Stomach (tissue), 9 donors: ENCODE measurements around the gene SH3BP5. TPM values are rescaled to one million over a fixed set of nuclear protein-coding genes. Genes with fewer than 3 reads are reported as not detected.

ENCODE experiments used
- DNase-seq, 2 donors: peaks; one replicate each; pipeline versions ENCODE4 v3.0.0 to v3.0.0-alpha.2; 2013 to 2019
- H3K27ac ChIP-seq, 5 donors: fragments of 200-600 bp in 4 of 5; sonication (generic) in 4 of 5; one replicate each; pipeline ENCODE4 v1.5.1; 2013 to 2019; ENCODE audit warnings: mild to moderate bottlenecking in 1 of 5, moderate library complexity in 1 of 5
- H3K27me3 ChIP-seq, 3 donors: fragments of 200-600 bp; sonication (generic); one replicate each; pipeline ENCODE4 v1.5.1; 2017 to 2019; ENCODE audit warnings: mixed run types in 1 of 3
- H3K36me3 ChIP-seq, 4 donors: fragments of 200-600 bp; sonication (generic); 1 replicate in 3 of 4; 2 replicates in 1 of 4; pipeline ENCODE4 v1.5.1; 2016 to 2019
- H3K4me1 ChIP-seq, 4 donors: fragments of 200-600 bp; sonication (generic); one replicate each; pipeline ENCODE4 v1.5.1; 2016 to 2019
- H3K4me3 ChIP-seq, 4 donors: fragments of 200-600 bp; sonication (generic) in 3 of 4; one replicate each; pipeline ENCODE4 v1.5.1; 2016 to 2019; ENCODE audit warnings: mild to moderate bottlenecking in 1 of 4
- H3K9me3 ChIP-seq, 4 donors: fragments of 200-600 bp; sonication (generic); one replicate each; pipeline ENCODE4 v1.5.1; 2016 to 2019
- EP300 ChIP-seq: sonication (generic); formaldehyde crosslinking; IDR thresholded peaks from one replicate; pipeline ENCODE4 v1.6.1; 2017; ENCODE audit warnings: antibody characterized with exemption
- POLR2A ChIP-seq, 4 donors: fragments of 450-650 bp; IDR thresholded peaks; one replicate each; pipeline ENCODE4 v1.6.1; 2016; ENCODE audit warnings: antibody characterized with exemption in 4 of 4, control low read depth in 2 of 4, mild to moderate bottlenecking in 1 of 4, moderate library complexity in 1 of 4
- POLR2AphosphoS5 ChIP-seq, 3 donors: sonication (generic); formaldehyde crosslinking; IDR thresholded peaks; one replicate each; pipeline ENCODE4 v1.6.1; 2016; ENCODE audit warnings: antibody characterized with exemption in 3 of 3
- WGBS, 5 donors: extraction: QIAGEN DNeasy Blood & Tissue Kit in 3 of 5; methylation state at CpG; one replicate each; pipeline versions ENCODE4 v1.1.5 to v1.1.7; 2013 to 2018; 5-methylcytosine and 5-hydroxymethylcytosine counted together
- intact Hi-C: fragments of 100-400 bp; cut with DNase I; formaldehyde crosslinking; loops from one replicate; pipeline ENCODE4 v1.15.1; 2023; ENCODE audit warnings: low total_unique reads
- polyA plus RNA-seq, 3 donors: library from polyadenylated mRNA; stranded (reverse); fragments of 200-250 nt; gene quantifications; one replicate each; pipeline ENCODE4 v1.2.3, GENCODE V29; 2013
- total RNA-seq, 5 donors: library from RNA; depleted of rRNA; stranded (reverse); fragments of >200 nt; gene quantifications; one replicate each; pipeline versions ENCODE4 v1.1.0 to v1.2.3, GENCODE V29; 2014 to 2016
- TF ChIP-seq, protein P1 (sequence below), 7 experiments: fragments of 450-650 bp in 4 of 7; fragments of 200-600 bp in 3 of 7; sonication (generic) in 3 of 7; IDR thresholded peaks; one replicate each; pipeline ENCODE4 v1.5.1; 2016 to 2019; ENCODE audit warnings: antibody characterized with exemption in 7 of 7, control low read depth in 2 of 7, mild to moderate bottlenecking in 1 of 7
- donor health status: healthy with polysubstance abuse.
- donor health status: Bipolar disorder and iron deficiency.
- donor health status: healthy.

Gene SH3BP5
- total and polyA plus RNA-seq, 8 donors: 1.8 to 43.7 (median 18.9) TPM

GRCh38 chr3:15290736-15291135 is 41.6 kb downstream of the SH3BP5 start:
- TF ChIP-seq POLR2A (IDR thresholded peaks at IDR 0.05) (no peak), POLR2AphosphoS5 (IDR thresholded peaks at IDR 0.05) (no peak), EP300 (no peak)
- TF ChIP-seq, protein P1, sequence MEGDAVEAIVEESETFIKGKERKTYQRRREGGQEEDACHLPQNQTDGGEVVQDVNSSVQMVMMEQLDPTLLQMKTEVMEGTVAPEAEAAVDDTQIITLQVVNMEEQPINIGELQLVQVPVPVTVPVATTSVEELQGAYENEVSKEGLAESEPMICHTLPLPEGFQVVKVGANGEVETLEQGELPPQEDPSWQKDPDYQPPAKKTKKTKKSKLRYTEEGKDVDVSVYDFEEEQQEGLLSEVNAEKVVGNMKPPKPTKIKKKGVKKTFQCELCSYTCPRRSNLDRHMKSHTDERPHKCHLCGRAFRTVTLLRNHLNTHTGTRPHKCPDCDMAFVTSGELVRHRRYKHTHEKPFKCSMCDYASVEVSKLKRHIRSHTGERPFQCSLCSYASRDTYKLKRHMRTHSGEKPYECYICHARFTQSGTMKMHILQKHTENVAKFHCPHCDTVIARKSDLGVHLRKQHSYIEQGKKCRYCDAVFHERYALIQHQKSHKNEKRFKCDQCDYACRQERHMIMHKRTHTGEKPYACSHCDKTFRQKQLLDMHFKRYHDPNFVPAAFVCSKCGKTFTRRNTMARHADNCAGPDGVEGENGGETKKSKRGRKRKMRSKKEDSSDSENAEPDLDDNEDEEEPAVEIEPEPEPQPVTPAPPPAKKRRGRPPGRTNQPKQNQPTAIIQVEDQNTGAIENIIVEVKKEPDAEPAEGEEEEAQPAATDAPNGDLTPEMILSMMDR (IDR thresholded peaks at IDR 0.05): no peak
- H3K4me1 ChIP-seq: peaks cover 17 to 65% (median 29%) of the 10 kb centered on the region in 4 donors
- intact Hi-C loops: no loop called here

GRCh38 chr3:15289661-15290060 is 42.7 kb downstream of the SH3BP5 start:
- no peak for DNase-seq
- Histone ChIP-seq H3K9me3 (no peaks in the 10 kb centered on the region), H3K27me3 (no peaks in the 10 kb centered on the region), H3K4me3 (no peak overlapping the region), H3K4me1 (peaks cover 13 to 68% (median 28%) of the 10 kb centered on the region in 4 donors), H3K36me3 (no peaks in the 10 kb centered on the region), H3K27ac (peak overlapping the region in 2 of 5 donors; percentile 71 to 80)
- intact Hi-C loops: no loop called here
- WGBS, 5 donors: 86 to 100% (median 93%) methylated on average over 1 of the region's 1 CpG
- TF ChIP-seq POLR2AphosphoS5 (IDR thresholded peaks at IDR 0.05) (no peak), POLR2A (IDR thresholded peaks at IDR 0.05) (no peak), EP300 (no peak)
- TF ChIP-seq, protein P1 (IDR thresholded peaks at IDR 0.05): no peak

More at GRCh38 chr3:15290736-15291135, 41.6 kb downstream of the SH3BP5 start:
- Histone ChIP-seq H3K27ac (peak overlapping the region in 4 of 5 donors; percentile 59 to 82 (median 76)), H3K27me3 (no peaks in the 10 kb centered on the region), H3K36me3 (no peaks in the 10 kb centered on the region), H3K4me3 (no peak overlapping the region), H3K9me3 (no peaks in the 10 kb centered on the region)
- no peak for DNase-seq
- 87 to 91% (median 89%) methylated on average over 3 of the region's 3 CpGs for WGBS, 5 donors

DNA sequence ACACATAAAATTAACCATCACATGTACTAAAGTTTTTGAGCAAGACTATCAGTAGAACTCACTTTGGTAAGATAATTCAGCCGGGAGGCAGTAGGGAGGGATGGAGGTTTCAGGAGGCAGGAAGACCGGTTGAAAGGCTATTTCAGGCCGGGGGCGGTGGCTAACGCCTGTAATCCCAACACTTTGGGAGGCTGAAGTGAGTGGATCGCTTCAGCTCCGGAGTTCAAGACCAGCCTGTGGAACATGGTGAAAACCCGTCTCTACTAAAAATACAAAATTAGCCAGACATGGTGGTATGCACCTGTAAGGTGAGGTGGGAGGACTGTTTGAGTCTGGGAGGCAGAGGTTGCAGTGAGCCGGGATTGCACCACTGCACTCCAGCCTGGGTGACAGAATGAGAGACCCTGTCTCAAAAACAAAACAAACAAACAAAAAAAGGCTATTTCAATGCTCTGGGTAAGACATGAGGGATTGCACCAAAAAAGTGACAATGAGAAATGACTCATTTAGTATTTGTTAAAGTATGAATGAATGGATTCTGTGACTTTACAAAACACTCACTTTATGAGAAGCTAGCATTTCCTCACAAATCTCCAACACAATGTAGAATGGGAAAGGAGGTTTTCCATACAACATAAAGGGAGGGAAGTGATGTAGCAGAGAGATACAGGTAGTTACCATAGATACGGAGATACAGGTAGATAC is 43.9 kb downstream of the SH3BP5 start:
- DNase-seq: no peak
- Histone ChIP-seq H3K27ac (peak overlapping the region in 4 of 5 donors; percentile 67 to 80 (median 70)), H3K4me1 (peaks cover 13 to 71% (median 27%) of the 10 kb centered on the region in 4 donors), H3K9me3 (no peaks in the 10 kb centered on the region), H3K27me3 (no peaks in the 10 kb centered on the region), H3K4me3 (no peak overlapping the region), H3K36me3 (no peaks in the 10 kb centered on the region)
- 93 to 96% (median 95%) methylated on average over 10 of the region's 10 CpGs for WGBS, 5 donors
- TF ChIP-seq POLR2AphosphoS5 (IDR thresholded peaks at IDR 0.05) (no peak), POLR2A (IDR thresholded peaks at IDR 0.05) (no peak), EP300 (no peak)
- TF ChIP-seq, protein P1 (IDR thresholded peaks at IDR 0.05): no peak
- intact Hi-C loops: no loop called here

DNA sequence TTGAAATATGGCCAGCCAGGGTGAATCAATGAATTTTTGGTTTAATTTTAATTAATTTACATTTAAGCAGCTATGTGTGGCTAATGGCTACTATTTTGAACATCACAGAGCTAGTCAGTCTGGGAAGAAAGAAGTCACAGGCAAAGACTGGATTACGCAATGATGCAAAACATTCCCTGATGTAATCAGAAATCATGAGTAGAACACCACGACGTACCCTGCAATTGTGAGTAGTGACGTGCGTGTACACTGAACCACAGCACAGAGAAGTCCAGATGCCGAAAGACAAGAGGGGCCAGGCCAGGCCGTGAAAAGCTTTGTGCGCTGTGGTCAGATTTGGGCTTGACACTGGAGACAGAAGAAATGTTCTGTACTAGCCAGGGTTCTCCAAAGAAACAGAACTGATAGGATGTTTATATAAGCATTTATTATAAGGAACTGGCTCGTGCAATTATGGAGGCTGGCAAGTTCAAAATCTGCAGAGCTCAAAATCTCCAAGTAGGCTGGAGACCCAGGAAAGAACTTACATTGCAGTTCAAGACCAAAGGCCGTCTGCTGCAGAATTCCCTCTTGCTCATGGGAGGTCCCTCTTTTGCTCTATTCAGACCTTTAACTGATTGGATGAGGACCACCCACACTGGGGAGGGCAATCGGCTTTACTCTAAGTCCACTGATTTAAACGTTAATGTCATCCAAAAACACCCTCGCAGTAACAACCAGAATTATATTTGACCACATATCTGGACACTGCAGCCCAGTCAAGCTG is 44.6 kb downstream of the SH3BP5 start:
- DNase-seq: peak in 1 of 2 donors; percentile 43
- Histone ChIP-seq H3K36me3 (no peaks in the 10 kb centered on the region), H3K27ac (peak overlapping the region in 4 of 5 donors; percentile 67 to 80 (median 70)), H3K4me3 (no peak overlapping the region), H3K4me1 (peaks cover 12 to 63% (median 21%) of the 10 kb centered on the region in 4 donors), H3K9me3 (no peaks in the 10 kb centered on the region), H3K27me3 (no peaks in the 10 kb centered on the region)
- intact Hi-C loops: no loop called here
- TF ChIP-seq POLR2A (IDR thresholded peaks at IDR 0.05): no peak
- TF ChIP-seq EP300: peak; percentile 94
- TF ChIP-seq POLR2AphosphoS5 (IDR thresholded peaks at IDR 0.05): peak; percentile 70 to 90 (median 73)
- TF ChIP-seq, protein P1 (IDR thresholded peaks at IDR 0.05): no peak
- 58 to 70% (median 66%) methylated on average over 13 of the region's 13 CpGs for WGBS, 5 donors
